ENCODE results near the gene MAP3K7.

GRCh38 chr6:90483116-90483839 is 103.6 kb downstream of the MAP3K7 start:
- TF ChIP-seq, protein P1, sequence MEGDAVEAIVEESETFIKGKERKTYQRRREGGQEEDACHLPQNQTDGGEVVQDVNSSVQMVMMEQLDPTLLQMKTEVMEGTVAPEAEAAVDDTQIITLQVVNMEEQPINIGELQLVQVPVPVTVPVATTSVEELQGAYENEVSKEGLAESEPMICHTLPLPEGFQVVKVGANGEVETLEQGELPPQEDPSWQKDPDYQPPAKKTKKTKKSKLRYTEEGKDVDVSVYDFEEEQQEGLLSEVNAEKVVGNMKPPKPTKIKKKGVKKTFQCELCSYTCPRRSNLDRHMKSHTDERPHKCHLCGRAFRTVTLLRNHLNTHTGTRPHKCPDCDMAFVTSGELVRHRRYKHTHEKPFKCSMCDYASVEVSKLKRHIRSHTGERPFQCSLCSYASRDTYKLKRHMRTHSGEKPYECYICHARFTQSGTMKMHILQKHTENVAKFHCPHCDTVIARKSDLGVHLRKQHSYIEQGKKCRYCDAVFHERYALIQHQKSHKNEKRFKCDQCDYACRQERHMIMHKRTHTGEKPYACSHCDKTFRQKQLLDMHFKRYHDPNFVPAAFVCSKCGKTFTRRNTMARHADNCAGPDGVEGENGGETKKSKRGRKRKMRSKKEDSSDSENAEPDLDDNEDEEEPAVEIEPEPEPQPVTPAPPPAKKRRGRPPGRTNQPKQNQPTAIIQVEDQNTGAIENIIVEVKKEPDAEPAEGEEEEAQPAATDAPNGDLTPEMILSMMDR (IDR thresholded peaks at IDR 0.05; ENCODE audit: low read depth, low read length, poor library complexity, severe bottlenecking) = no peak
- no peak for TF ChIP-seq EZH2phosphoT487 (IDR thresholded peaks at IDR 0.05; ENCODE audit: borderline replicate concordance, low read length)

All from DOHH2 (cell line).